Activated CD4-positive, CD25-positive, alpha-beta regulatory T cell treated with anti-CD3 and anti-CD28 coated beads, Interleukin-2, amount 50 U/mL, for 16 hours (primary cell): ENCODE data around the gene GAS7.

ENCODE experiments used
- DNase-seq: peaks from one replicate; pipeline ENCODE4 v3.0.0-alpha.2; 2020; ENCODE audit warnings: low read depth, low spot score

The GAS7 gene

DNA sequence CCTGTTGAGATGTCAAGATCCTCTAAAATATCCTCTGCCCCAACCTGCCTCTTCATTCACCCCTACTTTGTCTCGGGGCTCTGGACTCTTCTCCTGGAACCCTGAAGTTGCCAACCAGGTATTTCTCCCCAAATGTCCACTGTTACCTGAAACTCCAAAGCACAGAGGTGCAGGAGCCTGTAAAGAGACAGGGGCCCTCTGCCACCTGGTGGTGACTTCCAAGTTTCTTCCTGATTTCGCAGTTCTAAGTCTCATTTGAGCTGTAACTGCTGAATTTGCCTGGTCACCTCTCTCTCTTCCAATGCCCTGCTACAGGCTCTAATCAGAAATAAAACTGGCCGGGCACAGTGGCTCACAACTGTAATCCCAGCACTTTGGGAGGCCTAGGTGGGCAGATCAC lies 216.2 kb downstream of the GAS7 start:
- no peak for DNase-seq

DNA sequence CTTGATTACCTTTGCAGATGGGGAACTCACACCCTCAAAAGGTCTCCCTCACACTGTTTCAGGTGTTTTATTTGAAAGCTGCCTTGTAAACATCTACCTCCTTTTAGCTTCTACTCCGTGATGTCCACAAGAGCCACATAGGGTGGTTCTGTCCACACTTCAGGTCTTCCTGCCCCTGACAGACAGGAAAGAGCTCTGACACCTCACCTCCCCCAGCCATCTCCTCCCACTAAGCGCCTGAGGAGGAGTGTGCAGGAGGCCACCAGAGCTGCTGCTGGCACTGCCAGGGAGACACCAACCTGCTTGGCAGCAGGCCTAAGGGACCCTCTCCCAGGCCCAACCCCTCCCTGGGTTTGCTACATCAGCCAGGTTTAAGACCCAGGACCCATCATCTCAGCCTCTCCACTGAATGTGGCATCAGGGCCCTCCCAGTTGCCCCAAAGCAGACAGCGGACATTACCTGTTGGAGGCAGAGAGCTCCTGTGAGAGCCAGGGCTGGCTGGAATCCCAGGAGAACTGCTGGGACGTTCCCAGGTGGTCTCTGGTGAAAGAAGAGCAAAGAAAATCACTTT lies 217.0 kb downstream of the GAS7 start:
- no peak for DNase-seq

DNA sequence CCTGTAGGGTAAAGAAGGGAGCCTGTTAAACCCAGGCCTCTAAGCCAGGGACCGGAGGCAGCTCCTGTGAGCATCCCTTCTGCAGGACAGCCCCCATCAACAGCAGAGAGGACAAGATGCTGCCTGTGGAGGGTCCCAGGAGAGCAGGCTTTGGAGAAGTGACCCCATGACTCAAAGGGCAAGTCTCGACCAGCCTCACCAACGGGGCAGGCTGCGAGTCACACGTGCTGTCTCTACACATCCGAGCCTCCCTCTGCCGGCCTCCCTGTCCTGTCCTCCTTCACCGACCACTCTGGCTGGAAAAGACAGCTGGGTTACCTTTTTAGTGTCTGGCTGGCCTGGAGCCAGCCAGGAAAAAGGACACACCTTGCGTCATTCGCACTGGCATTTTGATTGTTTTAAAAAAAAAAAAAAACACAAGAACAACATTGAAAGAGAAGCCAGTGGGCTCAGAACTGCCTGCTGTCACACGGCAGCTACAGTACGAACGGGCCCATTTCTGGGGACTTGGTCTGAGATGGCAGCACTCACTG lies 218.9 kb downstream of the GAS7 start:
- DNase-seq: no peak

DNA sequence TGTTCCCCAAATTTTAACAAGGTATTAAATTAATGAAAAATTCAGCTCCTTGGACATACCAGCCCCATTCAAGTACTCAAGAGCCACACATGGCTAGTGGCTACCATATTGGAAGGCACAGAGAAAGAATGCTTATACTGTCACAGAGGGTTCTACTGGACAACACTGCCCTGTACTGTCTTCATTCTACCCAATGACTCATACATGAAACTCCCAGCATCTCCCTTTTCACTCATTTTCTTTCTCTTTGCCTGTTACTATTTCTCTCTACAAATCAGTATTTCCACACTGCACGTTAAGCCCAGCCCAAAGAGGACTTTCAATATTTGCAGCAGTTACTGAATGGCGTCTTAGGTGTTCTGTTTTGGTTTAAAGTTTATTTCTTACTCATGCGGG lies 221.2 kb downstream of the GAS7 start:
- DNase-seq: no peak

DNA sequence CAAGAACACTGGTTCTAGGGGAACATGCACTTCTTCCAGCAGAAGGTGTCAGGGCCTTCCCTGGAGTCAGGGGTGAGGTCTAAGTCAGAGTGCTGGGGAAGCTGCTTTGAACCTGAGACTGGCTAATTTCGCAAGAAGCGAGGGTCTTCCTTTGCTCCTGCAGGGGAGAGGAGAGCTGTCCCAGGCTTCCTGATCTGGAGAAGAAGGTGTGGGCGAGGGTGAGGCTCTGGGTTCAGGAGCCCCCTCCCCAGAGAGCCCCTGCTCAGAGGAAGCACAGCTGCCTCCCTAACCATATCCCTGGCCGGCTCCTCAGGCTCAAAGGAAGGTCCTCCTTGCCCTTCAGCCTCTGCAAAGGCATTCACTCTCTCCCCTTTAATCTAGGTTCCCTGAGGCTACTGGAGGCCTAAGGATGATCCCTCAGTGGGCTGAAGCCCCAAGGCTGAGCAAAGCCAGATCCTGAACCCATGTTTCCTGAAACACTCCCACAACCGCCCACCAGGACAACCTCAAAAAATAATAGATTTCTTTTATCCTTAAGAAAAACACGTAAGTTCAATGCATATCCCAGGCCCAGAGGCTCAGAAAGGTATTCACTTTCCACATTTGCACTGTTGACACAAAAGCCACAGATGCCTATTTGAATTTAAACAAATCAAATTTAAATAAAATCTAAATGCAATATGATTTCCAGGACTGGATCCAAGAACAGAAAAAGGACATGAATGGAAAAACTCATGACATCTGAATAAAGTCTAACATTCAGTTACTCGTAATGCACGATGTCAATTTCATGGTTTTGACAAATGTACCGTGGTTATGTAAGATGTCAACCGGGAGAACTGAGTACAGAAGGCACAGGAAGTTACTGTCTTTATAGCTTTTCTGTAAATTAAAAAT lies 221.9 kb downstream of the GAS7 start:
- DNase-seq: no peak

DNA sequence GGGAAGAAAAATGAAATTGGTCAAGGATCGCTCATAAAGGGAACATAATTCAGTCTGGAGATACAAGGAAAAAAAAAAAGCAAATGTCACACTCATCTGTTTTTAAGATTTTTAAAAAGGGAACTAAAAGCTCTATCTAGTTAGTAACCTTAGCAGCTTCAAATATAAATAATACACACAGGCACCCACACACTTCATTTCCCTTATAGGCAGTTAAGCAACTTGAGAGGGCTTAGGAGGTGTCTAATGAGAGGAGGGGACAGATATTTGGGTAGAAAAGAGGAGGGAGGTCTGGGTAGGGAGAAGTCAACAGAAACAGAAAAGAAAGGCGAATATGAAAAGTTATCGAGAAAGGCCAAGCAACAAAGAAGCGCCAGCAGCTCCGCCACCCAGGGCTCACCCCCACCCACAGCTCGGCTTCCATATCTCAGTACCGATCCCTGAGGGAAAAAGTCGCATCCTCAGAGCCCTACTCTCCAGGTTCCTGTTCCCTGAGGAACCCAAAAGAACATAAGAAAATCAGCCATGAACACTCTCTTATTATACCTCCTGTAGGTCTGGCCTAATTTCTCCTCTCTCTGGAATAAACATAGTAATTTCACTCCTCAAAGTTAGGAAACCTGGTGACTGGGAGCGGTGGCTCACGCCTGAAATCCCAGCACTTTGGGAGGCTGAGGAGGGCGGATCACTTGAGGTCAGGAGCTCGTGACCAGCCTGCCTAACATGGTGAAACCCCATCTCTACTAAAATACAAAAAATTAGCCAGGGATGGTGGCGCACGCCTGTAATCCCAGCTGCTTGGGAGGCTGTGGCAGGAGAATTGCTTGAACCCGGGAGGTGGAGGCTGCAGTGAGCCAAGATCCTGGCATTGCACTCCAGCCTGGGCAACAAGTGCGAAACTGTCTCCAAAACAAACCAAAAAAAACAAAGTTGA lies 223.7 kb downstream of the GAS7 start:
- DNase-seq: no peak

DNA sequence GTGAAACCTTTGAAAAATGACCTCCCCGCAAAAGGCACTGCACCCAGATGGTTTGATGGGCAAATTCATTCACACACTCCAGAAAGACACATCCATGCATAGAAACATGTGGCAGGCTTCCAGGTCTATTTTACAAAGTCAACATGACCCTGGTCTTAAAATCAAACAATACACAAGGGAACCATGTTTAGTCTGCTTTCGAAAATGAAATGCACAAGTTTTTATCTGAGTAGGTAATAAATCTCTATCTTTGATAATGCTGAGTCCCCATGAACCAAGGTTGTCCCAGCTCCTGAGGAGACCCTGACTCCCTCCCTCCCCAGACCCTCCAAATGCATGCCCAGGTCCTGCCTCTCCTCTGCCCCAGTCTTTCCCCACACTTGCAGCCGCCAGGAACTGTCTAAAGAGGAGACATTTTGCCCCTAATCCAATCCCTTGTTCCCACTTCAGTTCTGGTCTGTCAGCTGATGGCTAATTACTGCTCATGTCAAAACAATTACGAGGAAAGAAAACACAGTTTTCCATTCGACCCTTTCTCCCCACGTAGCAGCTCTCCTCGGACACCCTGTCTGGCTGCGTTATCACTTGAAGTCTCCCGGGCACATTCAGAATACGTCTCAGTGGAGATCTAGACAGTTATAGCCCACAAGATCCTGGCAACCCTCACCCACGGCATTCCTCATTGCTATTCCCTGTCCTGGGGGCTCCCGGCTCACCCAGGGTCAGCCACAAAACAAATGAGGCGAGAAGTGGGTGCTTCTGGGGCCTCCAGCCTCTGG lies 224.5 kb downstream of the GAS7 start:
- DNase-seq: no peak

DNA sequence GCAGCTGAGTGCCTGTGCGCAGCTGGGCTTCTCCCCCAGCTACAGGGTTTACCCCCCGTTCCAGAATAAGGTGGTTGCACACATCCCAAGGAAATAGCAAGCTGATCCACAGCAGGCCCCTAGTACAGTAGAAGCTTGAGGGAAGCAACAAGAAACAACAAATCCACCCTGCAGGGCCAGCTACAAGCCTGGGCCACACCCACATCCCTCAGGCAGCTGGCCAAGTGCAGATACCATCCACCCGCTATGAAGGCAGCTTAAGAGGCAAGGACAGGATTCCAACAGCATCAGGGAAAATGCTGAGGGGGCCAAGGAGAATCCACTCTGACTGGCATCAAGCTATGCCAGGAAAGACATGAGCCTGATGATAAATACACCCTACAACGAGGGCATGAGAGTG lies 226.4 kb downstream of the GAS7 start:
- no peak for DNase-seq

DNA sequence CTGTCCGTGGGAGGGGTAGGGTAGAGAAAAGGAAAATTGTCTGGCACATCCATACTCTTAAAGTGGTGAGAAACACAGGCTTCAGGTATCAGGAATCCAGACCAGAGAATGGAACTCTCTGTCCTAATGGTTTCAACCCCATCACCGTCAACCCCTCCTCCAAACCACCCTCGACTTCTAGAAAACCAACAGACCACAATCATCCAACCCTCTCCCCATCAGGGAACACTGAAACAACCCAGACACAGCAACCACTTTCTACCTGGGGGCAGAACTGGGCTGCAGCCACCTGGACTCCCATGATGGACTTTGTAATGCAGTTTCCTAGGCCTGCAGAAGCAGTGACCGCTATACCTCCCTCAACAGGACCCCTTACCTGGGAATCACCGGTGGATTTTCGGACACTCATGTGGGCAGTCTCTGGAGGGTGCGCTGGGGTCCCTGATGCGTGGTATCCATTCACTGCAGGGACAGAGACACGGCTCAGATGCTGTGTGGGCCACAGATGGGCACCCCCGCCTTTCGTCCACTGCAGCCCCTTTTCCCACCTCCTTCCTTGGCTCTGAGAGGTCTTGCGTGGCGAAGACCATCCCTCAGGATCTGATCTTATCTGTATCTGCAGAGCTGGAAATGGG lies 229.0 kb downstream of the GAS7 start:
- DNase-seq: no peak

DNA sequence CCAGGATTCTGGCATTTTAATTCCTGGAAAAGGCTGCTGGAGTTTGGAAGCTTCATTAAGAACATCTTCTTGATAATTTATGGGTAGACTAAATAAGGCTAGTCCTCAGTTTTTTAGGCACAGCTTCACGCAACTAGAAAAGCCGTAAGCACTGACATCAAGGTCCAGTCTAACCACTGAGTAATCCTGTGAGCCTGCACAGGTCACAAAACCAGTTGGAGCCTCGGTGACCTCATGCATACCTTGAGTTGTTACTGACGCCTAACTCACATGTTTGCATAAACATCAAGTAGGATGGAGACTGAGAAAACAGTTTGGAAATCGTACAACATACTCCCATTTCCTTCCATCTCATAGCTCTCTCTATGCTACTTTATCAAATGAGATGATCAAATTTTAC lies 229.5 kb downstream of the GAS7 start:
- no peak for DNase-seq

DNA sequence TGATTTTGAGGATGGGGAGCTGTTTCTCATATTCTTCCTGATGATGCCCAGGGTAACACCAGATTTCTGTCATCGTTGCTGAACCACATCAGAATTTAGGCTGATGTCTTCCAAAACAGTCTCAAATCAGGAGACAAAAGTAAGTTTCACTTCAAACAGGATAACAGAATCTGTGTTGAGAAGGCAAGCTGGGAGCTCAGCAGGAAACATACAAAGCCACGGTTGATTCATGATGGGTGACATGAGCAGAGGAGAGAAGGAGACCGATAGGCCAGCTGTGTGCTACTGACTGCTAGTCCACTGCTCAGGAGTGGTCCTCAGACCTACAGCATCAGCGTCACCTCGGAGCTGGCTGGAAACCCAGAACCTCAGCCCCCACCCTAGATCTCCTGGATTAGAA lies 230.4 kb downstream of the GAS7 start:
- DNase-seq: no peak

DNA sequence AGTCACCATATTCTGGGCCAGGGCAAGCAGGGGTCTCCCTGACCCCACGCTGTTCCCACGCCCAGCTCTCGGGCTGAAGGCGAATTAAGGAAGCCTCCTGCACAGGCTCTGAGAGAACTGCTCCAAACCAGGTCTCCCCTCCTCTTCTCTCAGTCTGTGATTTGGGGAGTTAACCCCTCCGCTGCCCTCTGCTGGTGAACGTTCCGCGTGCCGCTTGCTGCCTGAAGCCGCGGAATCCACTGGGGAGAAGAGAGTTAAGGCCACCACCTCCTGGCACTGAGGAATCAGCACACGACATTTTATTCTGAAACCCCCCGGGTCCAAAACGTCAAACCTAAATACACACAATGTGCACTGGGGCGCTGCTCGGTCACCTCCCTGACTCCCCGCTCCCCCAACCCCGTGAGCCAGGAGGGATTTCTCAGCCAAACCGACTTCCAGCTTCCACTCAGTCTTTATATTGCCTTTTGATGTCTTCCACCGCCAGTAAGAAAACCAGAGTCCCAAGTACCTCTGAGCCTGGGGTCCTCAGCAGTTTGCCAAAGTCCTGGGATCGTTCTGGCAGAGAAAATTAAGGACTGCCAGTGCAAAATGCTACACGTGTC lies 238.9 kb downstream of the GAS7 start:
- no peak for DNase-seq

DNA sequence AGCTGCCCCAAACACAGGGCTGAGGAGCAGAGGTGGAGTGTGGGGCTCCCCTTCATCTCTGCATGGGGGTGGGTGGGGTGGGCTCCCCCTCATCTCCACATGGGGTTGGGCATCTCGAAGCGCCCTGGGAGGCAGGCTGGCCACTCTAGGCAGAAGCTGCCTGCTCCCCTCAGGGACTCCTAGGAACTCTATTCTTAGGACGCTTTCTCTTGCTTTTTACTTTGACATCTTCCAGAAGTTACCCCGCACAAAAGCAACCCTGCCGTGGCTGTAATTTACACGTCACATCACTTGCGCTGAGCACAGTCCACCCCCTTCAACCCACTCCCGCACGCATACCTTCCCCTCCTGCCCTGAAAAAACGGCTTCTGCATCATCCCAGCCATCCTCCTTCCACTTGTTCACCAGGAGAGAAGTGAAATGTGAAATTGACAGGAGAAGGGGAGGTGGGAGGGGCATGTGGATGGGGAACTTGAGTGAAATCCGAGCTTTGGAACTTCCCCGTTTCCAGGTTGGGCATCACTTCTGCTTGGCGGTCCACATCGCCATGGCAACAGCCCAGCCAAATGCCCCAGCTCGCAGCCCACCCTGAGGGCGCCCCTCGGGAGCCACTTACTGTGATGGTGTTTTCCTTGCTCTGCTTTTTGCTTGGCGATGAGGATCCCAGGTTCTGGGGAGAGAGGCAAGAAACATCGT lies 239.7 kb downstream of the GAS7 start:
- DNase-seq: no peak

DNA sequence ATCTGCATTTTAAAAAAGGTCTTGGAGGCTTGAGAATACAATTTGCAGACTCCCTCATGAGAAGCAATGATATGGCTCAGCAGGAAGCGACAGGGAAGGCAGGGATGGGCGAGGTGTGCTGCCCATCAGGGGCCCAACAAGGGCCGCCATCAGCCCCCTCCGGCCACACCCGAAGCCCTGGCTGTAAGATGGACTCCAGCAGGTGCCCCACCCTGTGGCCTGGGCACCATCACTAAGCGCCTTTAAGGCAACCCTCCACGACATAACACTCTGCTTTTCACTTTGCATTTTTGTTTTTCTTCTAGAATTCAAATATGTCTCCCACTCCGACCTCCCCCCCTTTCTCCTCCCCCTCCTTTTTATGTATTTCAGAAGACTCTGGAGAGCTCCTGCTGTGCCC lies 241.2 kb downstream of the GAS7 start:
- DNase-seq: no peak

DNA sequence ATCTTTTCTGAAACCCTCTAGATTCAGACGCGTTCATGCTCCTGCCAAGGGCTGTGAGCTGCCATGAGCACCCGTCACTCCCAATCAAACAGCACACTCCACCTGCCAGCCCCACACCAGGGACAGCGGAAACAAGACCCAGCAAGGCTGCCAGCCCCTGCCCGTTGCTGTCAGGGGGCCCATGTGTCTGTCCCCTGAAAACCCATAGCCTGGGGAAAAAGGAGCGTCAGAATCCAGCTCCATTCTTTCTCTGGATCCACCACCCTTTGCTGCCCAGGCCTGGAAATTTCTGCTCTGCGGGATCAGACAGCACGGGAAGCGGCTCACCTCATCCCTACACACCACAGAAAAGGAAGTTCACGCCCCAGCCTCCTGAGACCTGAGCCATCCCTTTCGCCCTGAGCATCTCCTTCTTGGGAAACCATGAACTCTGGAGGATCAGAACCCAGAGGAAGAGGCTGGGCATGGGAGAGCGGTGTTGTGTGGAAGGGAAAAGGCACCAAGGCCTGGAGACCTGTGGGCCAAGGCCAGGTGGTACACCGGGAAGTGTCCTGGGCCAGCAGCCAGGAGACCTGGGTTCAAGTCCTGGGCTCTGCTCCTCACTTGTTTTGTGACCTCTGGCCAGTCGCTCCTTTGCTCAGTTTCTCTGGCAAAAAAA lies 241.8 kb downstream of the GAS7 start:
- DNase-seq: no peak

DNA sequence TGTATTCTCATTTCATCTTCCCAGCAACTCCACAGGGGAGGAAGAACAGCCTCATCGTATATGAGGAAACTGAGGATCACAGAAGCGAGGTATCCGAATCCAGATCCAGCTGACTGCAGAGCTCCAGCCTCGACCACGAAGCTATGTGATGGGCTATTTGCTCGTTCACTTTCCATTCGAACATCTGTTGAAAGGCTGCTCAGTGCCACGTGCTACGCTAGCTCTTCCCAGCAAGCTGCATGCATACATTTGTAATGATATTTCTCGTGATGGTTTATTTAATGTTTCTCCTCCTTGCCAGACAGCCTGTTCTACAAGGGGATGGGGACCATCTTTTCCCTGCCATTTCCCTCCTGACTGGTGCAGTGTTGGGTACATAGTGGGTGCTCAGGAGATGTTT lies 244.9 kb downstream of the GAS7 start:
- no peak for DNase-seq

DNA sequence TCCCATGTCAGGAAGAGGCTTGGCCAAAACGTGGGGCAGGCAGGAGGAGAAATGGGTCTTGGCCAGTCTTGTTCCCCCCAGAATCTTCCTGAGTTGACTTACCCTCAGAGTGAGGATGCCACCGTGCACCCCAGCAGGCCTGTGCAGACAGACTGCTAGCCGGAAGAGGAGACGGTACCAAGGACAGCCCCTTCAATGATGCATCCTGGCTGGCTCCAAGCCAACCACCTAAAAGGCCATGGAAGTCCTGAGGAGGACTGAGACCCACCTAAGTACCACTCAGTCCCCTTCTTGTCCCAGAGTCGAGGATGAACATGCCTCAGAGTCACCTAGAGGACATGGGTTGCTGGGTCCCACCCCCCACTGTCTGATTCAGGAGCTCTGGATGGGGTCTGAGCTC lies 246.6 kb downstream of the GAS7 start:
- DNase-seq: no peak

DNA sequence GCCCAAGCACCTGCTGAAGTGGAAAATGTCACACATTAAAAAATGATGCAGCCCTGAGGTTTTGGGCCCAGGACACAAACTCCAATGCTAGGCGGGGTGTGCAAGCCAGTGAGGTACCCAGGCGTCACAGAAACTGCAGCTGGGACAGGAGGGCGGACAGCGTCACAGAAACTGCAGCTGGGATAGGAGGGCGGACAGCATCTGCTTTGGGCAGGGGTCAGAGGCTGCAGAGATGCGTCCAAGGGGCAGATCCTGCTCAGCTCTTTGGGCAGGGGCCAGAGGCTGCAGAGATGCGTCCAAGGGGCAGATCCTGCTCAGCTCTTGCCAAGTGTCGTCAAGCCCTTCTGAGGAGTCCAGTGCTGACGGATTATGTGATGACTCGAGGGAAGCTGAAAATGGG lies 249.5 kb downstream of the GAS7 start:
- no peak for DNase-seq

DNA sequence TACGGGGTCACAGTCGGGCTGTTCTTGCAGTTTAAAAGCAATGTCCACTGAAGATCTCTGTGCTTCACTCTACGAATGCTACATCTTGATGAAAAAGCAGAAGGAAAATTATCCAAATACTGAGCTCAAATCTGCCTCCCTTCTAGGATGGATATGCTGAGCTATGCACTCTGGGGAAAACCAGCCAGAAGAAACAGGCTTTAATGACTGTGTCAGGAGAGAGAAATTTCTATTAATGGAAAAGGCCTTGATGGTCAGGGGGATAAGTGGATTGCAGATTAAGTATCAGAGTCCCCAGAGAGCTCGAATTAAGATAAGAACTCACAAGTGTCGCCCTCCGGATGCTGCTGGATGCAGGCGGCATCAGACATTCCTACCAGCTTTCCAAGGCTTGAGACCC lies 253.7 kb downstream of the GAS7 start:
- no peak for DNase-seq
